Pancreas (tissue), 10 donors: ENCODE measurements around the gene ETS1. TPM values are rescaled to one million over a fixed set of nuclear protein-coding genes. Genes with fewer than 3 reads are reported as not detected.
A peak's percentile ranks its signal among the peaks of the same experiment; 100 is the strongest.

Experiments used
- ATAC-seq, 4 donors: fragments of 200-7000 bp; cut with Tn5 transposase; one replicate each; pipeline versions ENCODE4 v1.8.0 to v1.9.1; 2020; ENCODE audit warnings: mild to moderate bottlenecking in 4 of 4, moderate library complexity in 4 of 4
- DNase-seq, 6 donors: peaks; one replicate each; pipeline ENCODE4 v3.0.0-alpha.2; 2020
- FAIRE-seq: peaks from 2 replicates; lab custom pipeline; 2012; peaks lifted over from hg19 to GRCh38; lab: Jason Lieb, UNC
- H3K27ac ChIP-seq, 4 donors: fragments of 200-600 bp; sonication (generic); 1 replicate in 3 of 4; 2 replicates in 1 of 4; pipeline versions ENCODE4 v1.5.0 to v1.8.0; 2020
- H3K27me3 ChIP-seq, 4 donors: fragments of 200-600 bp; one replicate each; pipeline ENCODE4 v1.8.0; 2021
- H3K36me3 ChIP-seq, 3 donors: fragments of 200-600 bp; sonication (generic) in 1 of 3; one replicate each; pipeline versions ENCODE4 v1.5.0 to v1.8.0; 2020 to 2021
- H3K4me1 ChIP-seq, 3 donors: fragments of 200-600 bp; one replicate each; pipeline ENCODE4 v1.8.0; 2021
- H3K4me3 ChIP-seq, 4 donors: fragments of 200-600 bp; sonication (generic) in 2 of 4; one replicate each; pipeline versions ENCODE4 v1.5.0 to v1.8.0; 2020 to 2021
- H3K9me3 ChIP-seq, 4 donors: fragments of 200-600 bp; one replicate each; pipeline ENCODE4 v1.8.0; 2021
- CTCF ChIP-seq, 4 donors: fragments of 200-600 bp; sonication (generic) in 3 of 4; IDR thresholded peaks; one replicate each; pipeline versions ENCODE4 v1.5.0 to v1.8.0; 2021; ENCODE audit warnings: antibody characterized with exemption in 4 of 4
- WGBS, 2 donors: extraction: QIAGEN DNeasy Blood & Tissue Kit; methylation state at CpG; one replicate each; pipeline ENCODE4 v1.1.7; 2013; 5-methylcytosine and 5-hydroxymethylcytosine counted together
- intact Hi-C, 3 donors: fragments of 100-400 bp; cut with DNase I; formaldehyde crosslinking; loops; one replicate each; pipeline versions ENCODE4 v1.11.1 to v1.14.2; 2022
- polyA plus RNA-seq, 2 donors: library from polyadenylated mRNA; stranded (reverse); fragments of 200-250 nt; gene quantifications; one replicate each; pipeline ENCODE4 v1.2.3, GENCODE V29; 2013
- total RNA-seq, 6 donors: library from RNA; stranded (reverse); fragmentation: NEBNext Ultra II Directional in 4 of 6; extraction: Animal tissue kit (Norgen Biotek cat#: 25700) in 4 of 6; gene quantifications; one replicate each; pipeline versions ENCODE4 v1.2.1 to v1.2.4, GENCODE V29; 2021 to 2023
- donor health status: healthy with polysubstance abuse.
- donor health status: DM: no; HTN: no; CAD: no; lungs with moderate emphysema.
- donor health status: DM: no; HTN: no; CAD: no.
- donor health status: control.
- donor health status: control.
- donor health status: Bipolar disorder and iron deficiency.
- donor health status: DM: yes; HTN: yes; CAD: no.
- donor health status: DM: no; HTN: no; CAD: no.
- donor health status: DM: no; HTN: no; CAD: no.
- donor health status: DM: yes; HTN: yes; CAD: no.

Gene ETS1
- total and polyA plus RNA-seq, 8 donors = 5.4 to 26.6 (median 13.0) TPM

DNA sequence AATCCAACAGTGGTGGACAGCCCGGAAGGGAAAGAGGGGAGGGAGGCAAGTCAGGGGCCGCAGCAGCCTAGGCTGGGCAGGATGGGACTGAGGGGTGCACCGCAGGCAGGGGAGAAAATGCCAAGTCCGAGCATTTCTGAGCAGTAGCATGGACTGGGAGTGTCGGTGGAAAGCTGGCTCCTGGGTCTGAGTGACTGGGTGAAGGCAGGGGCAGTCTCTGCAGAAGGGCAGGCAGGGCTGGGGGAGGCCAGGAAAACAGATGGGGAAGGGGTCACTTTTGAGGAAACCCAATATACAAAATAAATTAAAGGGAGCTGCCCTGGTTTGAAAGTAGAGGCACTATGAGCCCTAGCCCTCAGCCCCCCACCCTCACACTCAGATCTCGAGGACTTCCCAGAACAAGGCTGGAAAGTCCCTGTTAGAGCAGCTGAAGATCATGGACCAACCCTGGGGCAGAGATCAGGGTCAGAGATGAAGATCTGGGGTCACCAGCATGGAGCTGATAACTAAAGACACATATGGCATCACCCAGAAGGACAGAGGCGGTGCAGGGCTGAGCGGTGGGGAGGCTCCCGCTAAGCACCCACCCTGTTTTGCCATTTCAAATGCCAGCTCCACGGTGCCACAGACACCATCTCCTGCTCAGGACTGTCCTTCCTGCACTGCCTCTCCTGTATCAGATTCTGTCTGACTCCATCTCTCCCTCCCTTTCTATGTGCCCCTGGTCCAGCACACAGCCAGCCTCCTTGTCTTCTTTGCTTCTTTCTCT lies 32.4 kb upstream of the ETS1 start:
- no peak overlapping the region for H3K4me3 ChIP-seq
- no peak for TF ChIP-seq CTCF (IDR thresholded peaks at IDR 0.05)
- no peaks in the 10 kb centered on the region for H3K9me3 ChIP-seq
- ATAC-seq (no peak), DNase-seq (peak in 1 of 6 donors; percentile 29), FAIRE-seq (no peak)
- H3K4me1 ChIP-seq = no peaks in the 10 kb centered on the region
- no peak overlapping the region for H3K27ac ChIP-seq
- 76 to 85% methylated on average over 10 of the region's 10 CpGs for WGBS, 2 donors
- intact Hi-C loops = no loop called here
- H3K27me3 ChIP-seq = no peaks in the 10 kb centered on the region
- H3K36me3 ChIP-seq = no peaks in the 10 kb centered on the region

GRCh38 chr11:128619007-128619406 lies 31.6 kb upstream of the ETS1 start:
- no peak for DNase-seq
- no peak for FAIRE-seq
- Histone ChIP-seq H3K9me3 (no peaks in the 10 kb centered on the region), H3K4me3 (no peak overlapping the region), H3K36me3 (no peaks in the 10 kb centered on the region), H3K27ac (no peak overlapping the region), H3K27me3 (no peaks in the 10 kb centered on the region), H3K4me1 (no peaks in the 10 kb centered on the region)
- intact Hi-C loops = no loop called here
- no peak for ATAC-seq
- WGBS, 2 donors = 80 to 91% methylated on average over 5 of the region's 5 CpGs
- TF ChIP-seq CTCF (IDR thresholded peaks at IDR 0.05) = no peak

GRCh38 chr11:128618603-128619002 lies 31.2 kb upstream of the ETS1 start:
- ATAC-seq (no peak), DNase-seq (peak in 1 of 6 donors; percentile 30), FAIRE-seq (no peak)
- Histone ChIP-seq H3K4me1 (no peaks in the 10 kb centered on the region), H3K4me3 (no peak overlapping the region), H3K36me3 (no peaks in the 10 kb centered on the region), H3K27me3 (no peaks in the 10 kb centered on the region), H3K27ac (no peak overlapping the region), H3K9me3 (no peaks in the 10 kb centered on the region)
- intact Hi-C loops = no loop called here
- 91 to 93% methylated on average over 7 of the region's 7 CpGs for WGBS, 2 donors
- no peak for TF ChIP-seq CTCF (IDR thresholded peaks at IDR 0.05)

DNA sequence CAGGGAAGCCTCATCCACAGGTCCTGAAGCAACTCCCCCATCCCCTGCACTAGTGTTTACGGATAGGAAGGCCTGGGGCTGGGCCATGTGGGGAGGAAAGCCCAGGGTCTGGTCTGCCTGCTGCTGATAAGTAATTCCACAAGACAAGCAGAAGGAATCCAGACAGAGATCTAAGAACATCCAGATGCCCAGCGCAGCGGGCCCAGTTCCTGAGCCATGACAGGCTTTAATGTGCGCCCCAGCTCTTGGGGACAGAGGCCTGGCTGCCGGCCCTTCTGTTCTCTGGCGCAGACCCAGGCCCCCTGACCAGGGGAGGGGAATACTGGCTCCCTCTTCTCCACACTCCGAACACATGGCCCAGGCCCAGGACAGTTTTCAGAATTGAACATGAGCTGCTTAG lies 28.8 kb upstream of the ETS1 start:
- no peak for TF ChIP-seq CTCF (IDR thresholded peaks at IDR 0.05)
- no peaks in the 10 kb centered on the region for H3K27me3 ChIP-seq
- no peaks in the 10 kb centered on the region for H3K36me3 ChIP-seq
- ATAC-seq = no peak
- intact Hi-C loops = no loop called here
- no peak overlapping the region for H3K4me3 ChIP-seq
- peak in 1 of 6 donors; percentile 46 for DNase-seq
- no peak overlapping the region for H3K27ac ChIP-seq
- no peaks in the 10 kb centered on the region for H3K9me3 ChIP-seq
- FAIRE-seq = no peak
- no peaks in the 10 kb centered on the region for H3K4me1 ChIP-seq
- 78 to 82% methylated on average over 7 of the region's 7 CpGs for WGBS, 2 donors

- intact Hi-C loops = no loop called here
- H3K4me3 ChIP-seq = no peak overlapping the region
- no peaks in the 10 kb centered on the region for H3K4me1 ChIP-seq
- no peak overlapping the region for H3K27ac ChIP-seq
- ATAC-seq (no peak), DNase-seq (no peak), FAIRE-seq (no peak)
- WGBS, 2 donors = 85 to 87% methylated on average over 7 of the region's 7 CpGs
- no peaks in the 10 kb centered on the region for H3K9me3 ChIP-seq
- no peaks in the 10 kb centered on the region for H3K36me3 ChIP-seq
- no peak for TF ChIP-seq CTCF (IDR thresholded peaks at IDR 0.05)
- H3K27me3 ChIP-seq = no peaks in the 10 kb centered on the region
These were observed 28.3 kb upstream of the ETS1 start for GRCh38 chr11:128615612-128616011.
